NCI-H510A (cell line): ENCODE results near the gene ADARB1.
"Not testable (repeated sequence)": the region's sequence is repeated elsewhere in the genome, so short reads cannot be mapped to it uniquely, and the experiment has no call there.

Experiments
- DNase-seq: peaks from one replicate; lab custom pipeline; 2025; lab: John Stamatoyannopoulos, UW

The ADARB1 gene, protein sequence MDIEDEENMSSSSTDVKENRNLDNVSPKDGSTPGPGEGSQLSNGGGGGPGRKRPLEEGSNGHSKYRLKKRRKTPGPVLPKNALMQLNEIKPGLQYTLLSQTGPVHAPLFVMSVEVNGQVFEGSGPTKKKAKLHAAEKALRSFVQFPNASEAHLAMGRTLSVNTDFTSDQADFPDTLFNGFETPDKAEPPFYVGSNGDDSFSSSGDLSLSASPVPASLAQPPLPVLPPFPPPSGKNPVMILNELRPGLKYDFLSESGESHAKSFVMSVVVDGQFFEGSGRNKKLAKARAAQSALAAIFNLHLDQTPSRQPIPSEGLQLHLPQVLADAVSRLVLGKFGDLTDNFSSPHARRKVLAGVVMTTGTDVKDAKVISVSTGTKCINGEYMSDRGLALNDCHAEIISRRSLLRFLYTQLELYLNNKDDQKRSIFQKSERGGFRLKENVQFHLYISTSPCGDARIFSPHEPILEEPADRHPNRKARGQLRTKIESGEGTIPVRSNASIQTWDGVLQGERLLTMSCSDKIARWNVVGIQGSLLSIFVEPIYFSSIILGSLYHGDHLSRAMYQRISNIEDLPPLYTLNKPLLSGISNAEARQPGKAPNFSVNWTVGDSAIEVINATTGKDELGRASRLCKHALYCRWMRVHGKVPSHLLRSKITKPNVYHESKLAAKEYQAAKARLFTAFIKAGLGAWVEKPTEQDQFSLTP

DNA sequence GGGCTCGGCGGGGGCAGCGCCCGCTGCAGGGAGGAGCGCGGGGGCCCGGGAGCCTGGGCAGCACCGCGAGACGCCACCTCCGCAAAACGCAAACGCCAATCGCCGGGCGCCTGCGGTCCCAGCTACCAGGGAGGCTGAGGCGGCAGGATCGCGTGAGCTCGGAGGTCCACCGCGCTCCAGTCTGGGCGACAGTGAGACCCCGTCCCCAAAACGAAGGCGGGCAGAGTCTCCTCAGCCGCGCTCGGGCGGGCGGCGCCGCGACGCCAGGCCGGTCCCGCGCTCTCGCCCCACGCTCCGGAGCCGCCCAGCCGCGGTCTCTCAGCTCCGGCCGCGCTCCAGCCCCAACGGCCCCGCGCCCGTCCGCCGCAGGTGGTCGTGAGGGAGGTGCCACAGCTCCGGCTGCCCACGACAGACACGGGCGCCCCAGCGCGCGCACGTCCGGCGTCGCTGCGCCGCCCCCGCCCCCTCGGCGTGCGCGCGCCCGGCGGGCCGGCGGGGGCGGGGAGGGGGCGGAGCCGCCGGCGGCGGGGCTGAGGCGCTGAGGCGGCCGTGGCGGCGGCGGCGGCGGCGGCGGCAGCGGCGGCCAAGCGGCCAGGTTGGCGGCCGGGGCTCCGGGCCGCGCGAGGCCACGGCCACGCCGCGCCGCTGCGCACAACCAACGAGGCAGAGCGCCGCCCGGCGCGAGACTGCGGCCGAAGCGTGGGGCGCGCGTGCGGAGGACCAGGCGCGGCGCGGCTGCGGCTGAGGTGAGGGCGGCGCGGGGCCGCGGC, at the start of gene ADARB1:
Gene ADARB1 (plus strand): TSS at position 533 of the 770 bp plus-strand sequence. CDS start 97,077 bp downstream, outside the sequence.
- DNase-seq: peak; percentile 17

DNA sequence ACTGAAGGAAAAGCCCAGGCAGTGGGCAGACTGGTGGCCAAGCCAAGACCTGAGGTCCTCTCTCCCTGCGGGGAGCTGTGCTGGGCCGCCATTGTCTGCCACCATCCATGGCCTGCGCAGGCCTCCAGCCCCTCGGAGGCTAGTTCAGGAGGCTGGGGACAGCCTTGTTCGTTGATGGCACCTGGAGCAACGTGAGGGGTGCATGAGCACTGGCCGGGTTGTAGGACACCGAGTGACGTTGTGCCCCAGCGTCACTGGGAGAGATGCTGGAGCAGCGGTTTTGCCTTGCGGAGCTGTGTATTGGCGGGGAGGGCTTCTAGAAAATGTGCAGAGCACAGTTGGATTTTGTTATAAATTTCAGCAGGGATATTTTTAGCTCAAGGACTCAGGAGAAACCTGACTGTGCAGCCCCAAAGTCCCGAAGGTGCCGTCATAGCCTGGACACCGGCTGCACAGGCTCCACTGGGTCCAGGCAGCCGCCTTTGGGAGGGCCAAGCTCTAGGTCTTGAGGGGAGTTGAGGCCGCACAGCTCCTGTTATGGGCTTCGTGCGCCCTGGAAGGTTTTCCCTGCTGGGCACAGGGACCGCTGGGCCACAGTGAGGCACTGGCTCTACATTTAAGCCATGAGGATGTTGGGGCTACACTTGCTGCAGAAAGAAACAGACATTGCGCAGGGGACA, 48.2 kb upstream of the ADARB1 start:
- no peak for DNase-seq

DNA sequence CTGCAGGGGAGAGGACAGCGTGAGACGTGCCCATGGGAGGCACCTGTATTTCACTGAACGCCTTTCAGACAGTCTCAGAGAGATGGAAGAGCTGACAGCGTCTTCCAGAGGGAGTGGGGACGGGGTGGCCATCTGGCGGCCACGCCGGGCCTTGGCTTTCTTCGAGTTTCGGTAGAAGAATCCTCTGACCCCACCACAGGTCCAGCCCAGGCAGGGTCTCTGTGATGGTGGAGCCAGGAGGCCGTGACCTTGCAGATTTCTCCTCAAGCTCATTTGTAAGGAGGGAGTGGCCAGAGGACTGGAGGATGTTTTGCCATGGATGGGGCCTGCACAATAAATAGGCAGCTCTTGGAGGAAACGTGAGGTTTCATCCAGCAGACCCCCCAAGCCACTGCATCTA, 47.6 kb upstream of the ADARB1 start:
- no peak for DNase-seq

DNA sequence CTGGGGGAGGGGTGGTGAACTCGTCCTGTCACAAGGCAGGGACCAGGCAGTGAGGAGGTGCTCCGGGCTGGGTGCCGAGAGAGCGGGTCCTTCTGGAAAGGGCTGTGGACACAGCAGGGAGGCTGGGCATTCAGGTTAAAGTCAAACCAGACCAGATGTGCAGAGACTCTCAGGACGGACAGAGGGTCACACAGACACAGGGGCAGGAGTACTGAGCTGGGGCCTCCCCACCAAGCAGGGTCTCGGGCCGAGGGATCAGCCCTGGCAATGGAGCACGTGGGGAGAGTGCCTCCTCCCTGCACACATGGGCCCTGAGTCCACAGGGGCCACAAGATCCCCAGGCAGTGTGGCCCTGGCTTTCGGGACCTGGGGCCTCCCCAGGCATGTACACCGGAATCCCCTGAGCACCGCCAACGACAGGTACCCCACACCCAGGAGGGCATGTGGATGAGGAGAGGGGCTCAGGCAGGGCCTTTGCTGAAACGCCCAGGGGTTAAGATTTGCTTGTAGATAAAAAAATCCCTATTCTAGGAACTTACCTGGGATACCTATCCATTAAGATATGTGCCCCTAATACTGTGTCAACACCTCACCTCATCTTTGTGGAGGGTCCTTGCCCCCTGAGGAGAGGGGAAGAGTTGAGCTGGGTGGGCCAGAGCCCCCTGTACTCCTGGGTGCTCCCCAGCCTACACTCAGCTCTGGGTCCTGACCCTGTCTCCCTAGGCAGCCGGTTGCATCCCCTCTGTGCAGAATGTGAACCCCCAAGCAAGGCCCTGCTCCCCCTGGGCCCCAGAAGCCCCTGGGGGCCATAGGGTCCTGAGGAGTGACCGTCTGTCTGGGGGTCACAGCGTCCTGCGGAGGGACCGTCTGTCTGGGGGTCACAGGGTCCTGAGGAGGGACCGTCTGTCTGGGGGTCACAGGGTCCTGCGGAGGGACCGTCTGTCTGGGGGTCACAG, 46.9 kb upstream of the ADARB1 start:
- no peak for DNase-seq

DNA sequence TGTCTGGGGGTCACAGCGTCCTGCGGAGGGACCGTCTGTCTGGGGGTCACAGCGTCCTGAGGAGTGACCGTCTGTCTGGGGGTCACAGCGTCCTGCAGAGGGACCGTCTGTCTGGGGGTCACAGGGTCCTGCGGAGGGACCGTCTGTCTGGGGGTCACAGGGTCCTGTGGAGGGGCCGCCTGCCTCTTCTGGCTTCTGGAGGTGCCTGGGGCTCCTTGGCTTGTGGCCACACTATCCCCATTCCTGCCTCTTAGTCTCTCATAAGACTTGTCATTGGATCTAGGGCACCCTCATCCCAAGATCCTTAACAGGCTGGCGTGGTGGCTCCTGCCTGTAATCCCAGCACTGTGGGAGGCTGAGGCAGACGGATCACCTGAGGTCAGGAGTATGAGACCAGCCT, 45.7 kb upstream of the ADARB1 start:
- not testable (repeated sequence) for DNase-seq

DNA sequence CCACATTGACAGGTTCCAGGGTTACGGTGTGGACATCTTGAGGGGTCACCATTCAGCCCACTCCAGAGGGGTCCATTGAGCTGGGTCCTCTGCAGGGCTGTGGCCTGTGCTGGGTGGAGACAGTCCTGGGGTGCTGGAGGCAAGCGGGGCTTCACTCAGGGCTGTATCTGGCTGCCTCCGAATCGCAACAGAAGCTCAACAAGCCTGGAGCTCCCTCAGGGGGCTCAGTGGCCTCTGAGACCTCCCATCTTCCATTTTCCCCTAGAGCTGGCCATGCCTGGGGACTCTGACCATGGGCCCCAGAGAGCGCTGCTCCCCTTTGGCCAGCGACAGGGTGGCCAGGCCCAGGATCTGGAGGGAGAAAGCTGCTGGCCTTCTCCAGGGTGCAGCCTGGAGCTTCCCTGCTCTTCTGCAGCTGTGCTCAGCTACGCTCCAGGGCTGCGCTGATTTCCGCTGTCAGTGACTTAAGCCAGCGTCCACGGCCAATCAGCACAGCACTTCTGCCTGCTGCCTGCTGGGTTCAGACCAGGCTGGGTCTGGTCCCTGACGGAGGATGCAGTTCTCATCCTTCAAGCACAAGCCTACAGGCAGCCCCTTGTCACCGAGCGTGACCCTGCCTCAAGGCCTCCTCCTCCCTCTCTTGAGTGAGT, 45.0 kb upstream of the ADARB1 start:
- no peak for DNase-seq

DNA sequence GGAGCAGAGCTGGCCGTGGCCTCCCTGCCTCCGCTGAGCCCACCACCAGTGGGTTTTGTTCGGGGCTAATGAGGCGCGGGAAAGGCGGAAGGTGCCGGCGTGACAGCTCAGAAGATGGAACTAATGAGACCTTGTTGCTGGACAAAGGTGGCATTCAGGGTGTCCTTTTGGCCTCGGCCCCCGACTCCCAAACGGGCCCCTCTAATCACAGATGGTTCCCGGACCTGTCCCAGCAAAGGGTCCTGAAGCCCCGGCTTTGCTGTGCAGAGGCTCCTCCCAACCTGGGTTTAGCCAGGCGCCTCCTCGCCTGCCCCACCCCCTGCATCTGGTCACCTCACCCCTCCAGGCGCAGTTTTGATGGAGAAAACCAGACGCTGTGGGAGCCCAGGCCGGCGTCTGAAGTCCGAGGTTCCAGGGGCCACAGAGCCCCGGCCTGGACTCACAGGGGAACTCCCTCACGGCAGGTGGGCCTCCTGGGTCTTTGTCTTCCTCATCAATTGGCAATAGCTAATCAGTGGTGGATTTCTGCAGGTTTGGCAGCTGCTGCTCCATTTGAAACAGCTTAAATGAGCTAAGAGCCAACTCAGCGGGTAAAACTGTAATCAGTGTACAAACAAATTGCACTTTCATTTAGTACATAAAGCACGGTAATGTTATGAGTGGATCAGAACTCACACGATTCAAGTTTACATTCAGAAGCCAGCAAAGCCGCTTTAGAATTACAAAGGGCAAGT, 44.3 kb upstream of the ADARB1 start:
- DNase-seq: no peak

DNA sequence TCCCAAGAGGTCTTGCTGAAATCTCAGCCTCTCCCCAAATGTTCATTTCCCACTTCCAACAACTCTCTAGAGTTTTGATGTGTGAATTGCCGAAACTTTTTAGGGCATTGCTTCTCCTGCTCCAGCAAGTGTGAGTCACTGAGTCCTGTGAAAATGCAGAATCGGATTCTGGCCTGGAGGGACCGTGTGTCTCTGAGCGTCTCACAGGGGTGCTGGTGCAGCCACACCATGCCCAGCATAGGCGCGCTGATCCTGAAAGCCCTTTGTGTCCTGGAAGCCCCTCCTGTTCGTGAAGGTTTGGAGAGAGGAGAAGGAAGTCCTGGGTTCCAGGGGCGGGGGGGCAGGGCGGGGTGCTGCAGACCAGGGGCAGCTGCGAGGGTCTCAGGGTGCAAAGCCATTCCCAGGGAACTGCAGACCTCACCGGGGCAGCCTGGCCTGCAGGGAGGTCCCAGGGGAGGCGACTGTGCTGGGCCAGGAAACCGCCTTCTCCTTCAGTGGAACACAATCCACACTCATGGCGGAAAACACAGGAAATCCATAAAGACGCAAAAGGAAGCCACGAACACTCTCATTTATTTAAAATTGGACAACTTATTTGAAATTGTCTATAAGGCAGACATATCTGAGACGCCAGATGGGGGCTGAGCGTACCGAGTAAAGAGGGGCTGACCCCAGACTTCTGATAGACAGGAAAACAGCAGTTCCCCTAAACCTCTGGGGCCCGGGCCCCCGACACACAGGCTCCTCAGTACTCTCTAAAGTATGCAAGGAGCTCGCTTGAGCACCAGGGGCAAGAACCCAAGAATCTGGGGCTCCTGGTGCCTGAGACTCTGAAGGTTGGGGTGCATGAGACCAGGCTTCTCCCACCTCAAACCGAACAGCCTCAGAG, 43.5 kb upstream of the ADARB1 start:
- DNase-seq: no peak

DNA sequence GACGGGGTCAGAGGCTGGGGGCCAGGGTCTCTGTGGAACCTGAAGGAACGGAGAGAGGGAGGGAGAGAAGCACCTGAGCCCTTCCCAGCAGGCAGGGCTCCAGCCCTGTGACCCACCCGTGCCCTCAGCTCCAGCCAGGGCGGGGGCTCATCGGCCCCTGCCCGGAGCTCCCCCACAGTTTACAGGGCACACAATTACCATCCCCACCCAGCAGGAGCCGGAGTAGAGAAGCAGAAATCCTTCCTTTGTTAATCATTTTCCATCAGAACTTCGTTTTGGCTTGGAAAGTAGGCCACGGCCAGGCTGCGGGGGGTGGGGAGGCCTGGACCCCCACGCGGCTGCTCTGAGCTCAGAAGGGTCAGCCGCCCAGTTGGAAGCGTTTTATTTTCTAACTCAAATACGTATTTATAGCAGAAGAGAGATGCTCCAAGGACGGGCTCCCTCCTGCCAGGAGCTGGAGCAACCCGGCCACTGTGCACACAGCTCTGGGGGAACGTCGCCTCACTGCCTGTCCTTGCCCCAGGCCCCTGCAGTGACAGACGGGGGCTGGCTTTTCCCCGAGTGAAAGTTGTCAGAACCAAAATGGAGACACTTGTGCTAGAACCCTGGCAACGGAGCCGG, 42.7 kb upstream of the ADARB1 start:
- no peak for DNase-seq

DNA sequence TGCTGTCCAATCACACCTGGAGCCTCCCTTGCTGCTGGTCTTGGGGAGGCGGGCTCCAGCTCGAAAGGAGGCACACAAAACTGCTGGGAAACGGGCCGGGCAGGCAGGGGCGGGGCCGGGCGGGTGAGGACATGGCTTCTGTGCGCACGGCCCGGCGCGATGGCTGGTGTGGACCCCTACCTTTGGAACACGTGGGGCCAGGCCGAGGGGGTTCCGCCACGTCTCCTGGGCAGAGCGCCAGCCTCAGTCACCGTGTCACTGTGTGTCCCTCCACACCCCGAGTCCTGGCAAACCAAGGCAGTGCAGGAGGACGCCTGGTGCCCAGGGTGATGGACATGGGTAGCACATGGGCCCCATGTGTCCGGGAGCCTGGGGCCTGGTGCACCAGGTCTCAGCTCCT, 42.0 kb upstream of the ADARB1 start:
- DNase-seq: no peak

DNA sequence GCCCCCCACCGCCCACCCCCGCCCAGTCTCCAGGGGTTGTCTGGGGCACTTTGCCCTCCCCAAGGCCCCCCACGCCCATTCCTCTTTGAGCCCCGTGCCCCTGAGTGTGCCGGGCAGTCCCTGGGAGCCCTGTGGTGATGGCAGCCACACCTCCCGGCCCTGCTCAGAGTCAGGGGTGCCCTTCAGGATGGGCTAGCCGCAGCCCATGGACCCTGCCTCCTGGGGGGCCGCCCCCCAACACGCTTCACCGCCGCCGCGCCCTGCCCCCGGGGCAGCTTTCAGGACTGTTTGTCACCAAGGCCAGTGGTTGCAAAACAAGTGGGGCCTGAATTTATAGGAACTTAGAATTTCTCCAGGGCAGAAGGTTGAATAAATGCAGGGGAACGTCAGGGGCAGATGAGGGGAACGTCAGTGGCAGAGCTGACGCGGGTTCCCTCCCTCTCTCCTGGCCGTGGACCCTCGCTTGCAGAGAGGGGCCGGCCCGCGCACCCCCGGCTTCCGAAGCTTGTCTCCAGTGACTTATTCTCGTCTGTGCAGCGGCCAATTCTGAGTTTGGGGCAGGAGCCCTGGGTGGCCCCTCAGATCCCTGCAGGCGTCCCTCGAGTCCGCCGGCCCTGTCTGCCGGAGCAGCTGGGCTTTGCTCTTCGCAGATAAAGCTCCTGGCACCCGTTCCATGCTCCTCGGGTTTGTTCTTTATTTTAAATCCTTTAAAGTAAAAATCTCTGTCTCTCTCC, 41.2 kb upstream of the ADARB1 start:
- no peak for DNase-seq

DNA sequence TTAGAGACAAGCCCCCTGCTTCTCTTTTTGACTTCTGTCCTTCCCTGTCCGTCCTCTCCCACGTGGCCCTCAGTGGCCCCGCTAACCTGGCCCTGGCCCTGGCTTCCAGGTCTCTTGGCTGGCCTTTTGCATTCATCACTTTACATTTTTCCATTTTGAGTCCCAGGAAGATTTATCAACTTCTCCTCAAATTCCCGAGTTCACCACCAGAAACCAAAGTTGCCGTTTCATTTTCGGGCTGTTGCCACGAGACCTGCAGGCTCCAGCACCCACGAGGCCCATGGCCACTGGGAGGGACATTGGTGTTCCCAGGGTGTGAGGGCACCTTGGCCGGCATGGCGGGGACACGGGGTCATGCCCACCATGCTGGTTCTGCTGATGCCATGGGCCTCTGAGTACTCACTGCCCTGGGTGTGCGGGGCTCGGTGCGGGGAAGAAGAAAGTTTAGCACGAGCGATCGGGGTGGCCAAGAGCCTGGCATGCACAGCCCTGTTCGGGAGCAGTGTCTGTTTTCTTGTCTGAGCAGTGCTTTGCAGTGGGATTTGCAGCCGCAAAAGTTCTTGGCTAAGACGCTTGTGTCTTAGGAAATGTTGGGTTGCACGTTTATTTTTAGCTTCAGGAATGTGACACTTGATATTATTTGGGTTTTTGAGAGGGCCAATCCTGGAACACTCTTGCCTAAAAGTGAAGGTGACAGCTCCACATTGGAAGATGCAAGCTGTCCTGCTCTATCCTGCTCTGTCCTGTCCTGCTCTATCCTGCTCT, 40.4 kb upstream of the ADARB1 start:
- DNase-seq: no peak

DNA sequence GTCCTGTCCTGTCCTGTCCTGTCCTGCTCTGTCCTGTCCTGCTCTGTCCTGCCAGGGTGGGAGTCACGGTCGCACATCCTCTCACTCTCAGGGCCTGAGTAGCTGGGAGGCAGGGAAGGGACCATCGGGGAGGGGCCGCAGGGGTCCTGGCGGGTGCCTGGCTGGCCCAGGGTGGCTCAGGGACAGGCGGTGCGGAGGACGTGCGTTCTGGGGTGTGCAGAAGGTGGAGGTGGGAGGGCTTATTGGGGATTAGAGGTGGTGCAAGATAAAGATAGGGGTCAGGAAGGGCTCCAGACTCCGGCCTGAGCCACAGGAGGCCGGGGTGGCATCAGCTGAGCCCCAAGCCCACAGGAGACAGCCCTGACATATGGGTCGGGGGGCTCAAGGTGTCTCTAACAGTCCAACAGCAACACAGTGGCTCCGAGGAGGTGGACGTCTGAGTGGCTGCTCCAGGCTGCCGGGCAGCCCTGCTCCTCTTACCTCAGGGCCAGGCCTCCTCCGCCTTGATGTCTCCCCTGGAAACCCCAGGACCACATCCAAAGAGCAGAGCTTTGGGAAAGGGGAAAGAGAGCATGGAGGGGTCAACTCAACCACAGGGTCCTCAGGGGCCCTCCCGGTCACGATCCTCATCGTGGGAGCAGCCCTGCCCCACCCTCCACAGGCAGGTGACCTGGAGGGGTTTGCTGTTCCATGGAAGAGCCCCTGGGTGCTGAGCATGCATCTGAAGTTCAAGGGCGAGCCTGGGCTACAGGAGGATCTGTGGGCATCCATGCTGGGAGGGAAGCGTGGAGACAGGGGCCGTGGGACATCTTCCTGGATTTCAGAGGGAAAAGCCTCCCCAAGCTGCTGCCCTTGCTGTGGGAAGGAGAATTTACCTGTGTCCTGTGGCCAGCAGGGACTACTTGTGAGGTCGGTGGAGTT, 39.6 kb upstream of the ADARB1 start:
- no peak for DNase-seq

DNA sequence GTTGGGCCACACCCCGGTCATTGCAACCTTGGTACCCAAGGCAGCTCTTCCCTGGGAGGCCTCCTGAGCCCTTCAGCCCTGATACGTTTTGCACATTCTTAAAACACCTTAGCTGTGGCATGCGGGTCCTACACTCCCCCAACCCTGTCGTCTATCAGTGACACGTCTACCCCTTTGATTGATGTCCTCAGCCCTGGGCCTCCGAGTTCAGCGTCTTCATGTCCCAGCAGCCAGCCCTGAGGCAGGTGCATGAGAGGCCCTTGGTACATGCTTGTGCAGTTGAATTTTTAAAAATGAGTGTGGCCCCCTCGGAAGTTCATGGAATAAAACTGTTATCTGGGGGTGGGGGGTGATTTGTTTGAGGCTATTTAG, 38.9 kb upstream of the ADARB1 start:
- no peak for DNase-seq

DNA sequence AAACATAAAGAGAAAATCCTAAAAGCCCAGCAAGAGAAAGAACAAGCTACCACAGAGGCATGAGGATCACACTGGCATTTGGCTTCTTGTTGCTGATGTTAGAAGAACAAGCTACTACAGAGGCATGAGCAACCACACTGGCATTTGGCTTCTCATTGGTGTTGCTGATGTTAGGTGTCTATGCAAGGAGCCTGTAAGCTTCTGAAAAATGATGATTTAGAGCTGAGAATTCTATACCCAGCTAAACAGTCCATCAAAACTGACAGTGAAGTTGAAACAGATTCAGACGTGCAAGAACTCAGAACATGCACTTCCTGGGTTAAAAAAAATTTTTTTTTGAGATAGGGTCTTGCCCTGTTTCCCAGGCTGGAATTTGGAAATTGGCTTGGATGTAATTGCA, 37.8 kb upstream of the ADARB1 start:
- DNase-seq: no peak

DNA sequence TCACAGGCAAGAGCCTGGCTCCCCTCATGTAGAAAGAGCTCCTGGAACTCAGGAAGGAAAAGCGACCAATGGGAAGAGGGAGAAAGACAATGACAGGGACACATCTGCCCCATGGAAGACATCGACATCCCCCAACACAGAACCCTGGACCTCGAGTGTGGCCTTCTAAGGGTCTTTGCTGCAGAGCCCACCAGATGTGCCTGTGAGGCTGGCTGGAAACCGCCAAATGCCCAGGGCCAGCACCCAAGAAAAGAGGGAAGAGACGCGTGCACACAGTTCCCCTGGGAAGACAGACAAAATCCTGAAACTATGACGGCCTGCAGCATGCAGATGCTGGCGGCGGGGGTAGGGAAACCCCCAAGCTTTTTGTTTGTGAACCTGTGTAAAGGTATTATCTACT, 36.4 kb upstream of the ADARB1 start:
- no peak for DNase-seq
